HG03108 (cell line): ENCODE data around the gene PKD1L1.
"Not testable (repeated sequence)": the region's sequence is repeated elsewhere in the genome, so short reads cannot be mapped to it uniquely, and the experiment has no call there.

Source experiments
- ATAC-seq: cut with Tn5 transposase; IDR thresholded peaks from one replicate; pipeline ENCODE4 v1.9.1; 2021; ENCODE audit warnings: moderate library complexity; ENCODE audit not compliant: unreplicated experiment

The PKD1L1 gene

GRCh38 chr7:47775238-47775637 lies 173.0 kb downstream of the PKD1L1 start:
- no peak for ATAC-seq

GRCh38 chr7:47772492-47772891 lies 175.8 kb downstream of the PKD1L1 start:
- no peak for ATAC-seq

DNA sequence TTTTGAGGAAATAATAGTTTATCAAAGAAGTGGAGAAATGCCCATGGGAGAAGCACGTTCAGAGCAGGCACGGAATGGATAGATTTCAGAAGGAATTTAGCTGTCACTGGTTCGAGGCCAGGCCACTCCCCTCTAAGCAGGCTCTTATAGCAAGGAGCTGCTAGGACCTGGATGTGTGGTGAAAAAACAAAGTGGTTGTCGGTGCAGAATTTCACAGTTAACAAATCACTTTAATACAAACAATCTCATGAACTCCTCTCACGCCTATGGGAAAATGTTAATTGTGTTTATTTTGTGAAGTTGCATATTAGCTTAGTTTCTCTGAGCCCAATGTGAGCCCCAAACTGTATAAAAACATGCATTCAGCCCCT lies 176.3 kb downstream of the PKD1L1 start:
- ATAC-seq = no peak

DNA sequence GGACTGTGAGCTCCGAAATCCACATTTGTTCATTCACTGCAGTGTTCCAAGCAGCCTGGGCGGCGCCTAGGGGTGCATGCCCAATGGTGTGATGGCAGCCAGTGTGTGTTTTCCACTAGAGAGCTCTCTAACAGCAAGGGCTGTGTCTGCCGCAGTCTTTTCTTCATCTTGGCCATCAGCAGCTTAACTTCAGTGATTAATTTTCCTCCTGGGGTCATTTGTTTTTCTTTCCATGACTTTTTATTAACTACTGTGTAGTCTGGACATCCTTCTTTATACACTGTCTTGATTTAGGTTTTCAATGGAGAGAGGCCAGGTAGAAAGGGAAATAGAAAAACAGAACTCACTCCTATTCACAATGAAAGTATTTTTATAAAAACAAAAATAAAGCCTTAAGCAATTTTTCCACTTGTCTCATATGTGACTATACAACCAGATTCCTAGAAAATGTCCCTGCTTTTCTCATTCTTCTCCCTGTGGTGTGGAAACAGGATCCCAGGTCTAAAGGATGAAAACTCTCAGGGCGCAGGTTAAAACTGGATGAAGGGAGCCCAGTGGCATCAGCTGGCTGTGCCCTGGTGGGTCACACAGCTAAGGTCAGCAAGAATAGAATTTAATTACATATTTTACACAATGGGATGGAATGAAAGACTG lies 176.8 kb downstream of the PKD1L1 start:
- ATAC-seq = no peak

DNA sequence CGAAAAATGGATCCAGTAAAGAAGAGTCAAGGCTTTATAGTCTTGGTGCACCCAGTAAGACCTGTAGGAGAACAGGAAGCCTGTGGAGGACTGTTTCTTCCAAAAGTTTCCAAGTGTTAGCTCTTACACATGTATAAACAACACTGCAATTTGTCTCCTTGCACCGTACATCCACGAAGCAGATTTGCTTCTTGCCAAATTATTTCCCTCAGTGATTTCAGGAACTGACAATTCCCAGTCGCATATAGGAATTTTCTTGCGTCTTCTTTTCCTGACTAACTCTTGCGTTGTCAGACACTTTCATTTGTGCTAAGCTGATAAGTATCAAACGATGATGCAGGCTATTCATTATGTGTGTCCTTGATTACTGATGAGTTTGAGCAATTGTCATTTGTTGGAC lies 182.1 kb downstream of the PKD1L1 start:
- no peak for ATAC-seq

DNA sequence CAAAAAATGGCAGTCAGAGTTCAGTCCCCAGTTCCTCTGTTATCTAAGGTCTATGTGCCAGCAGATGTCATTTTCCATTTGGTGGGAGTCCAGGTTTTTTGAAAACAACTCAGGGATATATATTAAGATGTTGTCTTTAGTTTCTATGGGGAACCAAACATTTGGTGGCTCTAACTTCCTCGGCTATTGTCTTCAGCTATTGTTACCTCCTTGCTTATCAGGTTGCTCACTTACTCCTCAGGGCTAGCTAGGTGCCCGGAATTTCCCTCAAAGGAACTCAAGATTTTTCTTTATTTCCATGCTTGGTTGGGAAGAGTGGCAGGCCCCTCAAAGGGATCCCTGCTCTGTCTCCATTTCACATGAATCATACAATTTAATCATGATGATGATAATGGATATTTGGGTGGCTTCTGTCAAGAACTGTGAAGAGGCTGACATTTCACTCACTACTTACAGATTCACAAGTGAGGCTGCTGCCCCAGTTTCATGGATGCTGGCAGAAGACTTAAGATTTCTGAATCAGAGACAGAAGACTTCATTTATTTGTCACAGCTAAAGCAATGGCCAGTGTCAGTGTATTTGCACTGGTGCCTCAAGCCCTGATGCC lies 182.8 kb downstream of the PKD1L1 start:
- no peak for ATAC-seq

GRCh38 chr7:47764746-47765145 lies 183.5 kb downstream of the PKD1L1 start:
- ATAC-seq = no peak

DNA sequence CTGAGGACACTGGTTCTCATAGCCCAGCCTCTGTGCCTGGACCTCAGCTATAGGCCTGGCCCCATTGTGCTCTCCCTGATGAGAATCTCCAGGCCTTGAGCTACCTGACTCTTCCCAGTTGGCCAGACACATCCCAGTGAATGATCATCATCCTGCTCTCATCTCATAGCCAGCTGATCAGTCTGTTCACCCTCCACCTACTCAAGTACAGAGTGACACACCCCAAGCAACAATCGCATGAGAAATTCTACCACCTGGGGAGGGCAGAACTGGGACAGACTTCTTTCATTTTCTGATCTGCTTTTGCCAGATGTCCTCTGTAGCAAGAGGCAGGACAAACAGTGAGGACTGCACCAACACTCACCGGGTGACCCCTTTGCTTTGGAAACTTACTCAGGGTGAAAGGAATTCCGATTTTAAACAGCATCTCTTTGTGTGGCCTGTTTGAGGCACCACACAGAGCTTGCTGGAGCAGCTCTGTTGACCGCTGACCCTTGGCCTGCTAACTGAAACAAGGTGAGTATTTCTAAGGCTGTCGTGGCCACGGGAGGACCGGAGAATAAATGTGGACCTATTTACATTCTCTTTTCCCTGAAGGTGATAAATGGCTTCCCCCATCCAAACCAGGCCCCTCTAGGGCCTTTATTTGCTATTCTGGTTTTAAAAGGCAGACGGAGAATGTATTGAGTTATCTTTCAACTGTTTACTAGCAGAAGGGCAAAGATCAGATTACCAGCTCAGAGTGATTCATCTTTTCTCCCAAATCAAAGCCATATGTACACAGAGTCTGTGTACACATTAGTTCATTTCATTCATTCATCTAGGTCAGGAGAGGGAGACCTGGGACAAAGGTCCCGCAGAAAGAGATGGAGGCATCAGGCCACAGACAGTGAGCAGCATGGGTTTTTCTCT lies 184.9 kb downstream of the PKD1L1 start:
- ATAC-seq = no peak

GRCh38 chr7:47762746-47763062 lies 185.6 kb downstream of the PKD1L1 start:
- no peak for ATAC-seq

- no peak for ATAC-seq
Measured at GRCh38 chr7:47762207-47762606, 186.1 kb downstream of the PKD1L1 start.

DNA sequence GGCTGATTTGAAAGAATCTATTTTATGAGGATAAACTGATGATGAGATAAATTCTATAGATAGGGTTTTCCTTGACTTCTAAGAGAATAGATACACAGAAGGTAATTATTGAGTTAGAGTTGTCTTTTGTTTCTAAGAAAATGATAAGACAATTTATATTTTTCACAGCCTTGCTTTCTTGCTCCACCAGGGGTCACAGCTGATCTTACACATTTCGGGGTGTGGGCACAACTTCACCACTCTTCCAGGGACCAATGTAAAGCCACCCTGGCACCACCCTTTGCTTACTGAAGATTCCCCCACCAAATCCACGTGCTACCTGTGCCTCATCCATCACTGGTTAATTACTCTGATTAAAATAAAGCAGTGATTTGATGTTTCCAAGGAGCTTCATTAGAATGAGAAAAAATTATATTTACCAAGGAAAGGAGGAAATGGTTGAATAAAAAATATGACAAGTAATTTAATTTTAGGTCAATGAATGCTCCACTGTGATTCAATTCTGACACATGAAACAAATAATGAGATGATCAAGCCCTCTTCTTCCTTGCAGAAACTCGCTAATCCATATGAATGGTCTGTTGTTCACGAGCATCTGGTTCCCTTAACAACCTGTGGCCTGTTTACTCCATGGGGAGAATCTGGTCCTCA lies 189.1 kb downstream of the PKD1L1 start:
- no peak for ATAC-seq

- no peak for ATAC-seq
Measured at GRCh38 chr7:47758546-47758945, 189.7 kb downstream of the PKD1L1 start.

DNA sequence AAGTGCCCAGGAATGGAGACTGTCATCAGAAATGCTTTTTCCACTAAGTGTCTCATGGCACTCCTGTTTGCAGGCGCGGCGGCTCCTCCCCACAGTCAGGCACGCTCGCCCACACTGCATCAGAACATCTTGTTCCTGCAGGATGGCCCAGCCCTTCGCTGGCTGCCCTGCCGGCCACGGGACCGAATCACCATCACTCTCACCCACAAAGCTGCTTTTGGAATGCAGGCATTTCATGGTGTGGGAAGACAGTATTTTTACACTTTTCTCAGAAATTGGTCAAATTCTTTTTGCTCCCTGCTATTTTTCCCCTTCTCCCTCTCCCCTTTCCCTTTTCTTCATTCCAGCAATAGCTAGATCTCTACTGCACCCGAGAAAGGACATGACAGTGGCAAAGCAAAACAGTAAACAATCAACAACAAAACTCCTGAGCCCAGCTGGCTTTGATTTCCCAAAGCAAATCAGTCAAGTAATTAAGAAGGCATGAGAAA lies 190.3 kb downstream of the PKD1L1 start:
- ATAC-seq = no peak

DNA sequence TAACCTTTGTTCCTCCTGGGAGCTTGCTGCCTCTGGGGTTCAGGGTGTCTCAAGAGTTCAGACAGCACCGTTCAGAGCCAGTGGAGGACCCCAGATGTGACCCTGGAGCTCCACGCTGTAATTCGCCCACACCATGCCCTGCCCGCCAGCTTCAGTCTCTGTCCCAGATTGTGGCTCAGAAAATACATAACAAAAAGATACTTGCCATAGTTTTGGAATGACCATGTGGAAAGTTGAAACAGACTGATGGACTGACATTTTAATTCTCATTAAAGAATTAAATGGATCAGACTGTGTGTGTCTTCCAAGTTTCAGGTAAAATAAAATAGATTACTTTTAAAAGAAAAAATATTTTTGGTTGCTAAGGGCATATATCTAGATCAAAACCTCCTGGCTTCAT lies 191.6 kb downstream of the PKD1L1 start:
- ATAC-seq = no peak

DNA sequence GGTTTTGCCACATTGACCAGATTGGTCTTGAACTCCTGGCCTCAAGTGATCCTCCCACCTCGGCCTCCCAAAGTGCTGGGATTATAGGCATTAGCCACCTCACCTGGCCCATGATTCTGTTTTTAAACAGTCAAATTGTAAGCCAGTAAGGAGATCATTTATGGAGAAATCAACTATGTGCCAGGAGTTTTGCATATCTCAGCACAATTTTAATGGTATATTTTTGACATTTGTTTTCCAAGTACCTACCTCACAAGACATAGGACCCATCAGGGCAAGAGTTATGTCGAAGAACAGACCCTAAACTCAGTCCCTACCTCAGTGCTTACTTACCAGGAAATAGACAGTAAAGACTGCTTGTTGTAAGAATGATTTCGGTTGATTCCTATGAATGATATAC lies 193.0 kb downstream of the PKD1L1 start:
- ATAC-seq = no peak

DNA sequence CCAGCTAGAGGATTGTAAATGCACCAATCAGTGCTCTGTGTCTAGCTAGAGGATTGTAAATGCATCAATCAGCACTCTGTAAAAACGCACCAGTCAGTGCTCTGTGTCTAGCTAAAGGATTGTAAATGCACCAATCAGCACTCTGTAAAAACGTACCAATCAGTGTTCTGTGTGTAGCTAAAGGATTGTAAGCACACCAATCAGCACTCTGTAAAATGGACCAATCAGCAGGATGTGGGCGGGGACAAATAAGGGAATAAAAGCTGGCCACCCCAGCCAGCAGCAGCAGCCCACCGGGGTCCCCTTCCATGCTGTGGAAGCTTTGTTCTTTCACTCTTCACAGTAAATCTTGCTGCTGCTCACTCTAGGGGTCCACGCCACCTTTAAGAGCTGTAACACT lies 196.5 kb downstream of the PKD1L1 start:
- ATAC-seq = not testable (repeated sequence)

DNA sequence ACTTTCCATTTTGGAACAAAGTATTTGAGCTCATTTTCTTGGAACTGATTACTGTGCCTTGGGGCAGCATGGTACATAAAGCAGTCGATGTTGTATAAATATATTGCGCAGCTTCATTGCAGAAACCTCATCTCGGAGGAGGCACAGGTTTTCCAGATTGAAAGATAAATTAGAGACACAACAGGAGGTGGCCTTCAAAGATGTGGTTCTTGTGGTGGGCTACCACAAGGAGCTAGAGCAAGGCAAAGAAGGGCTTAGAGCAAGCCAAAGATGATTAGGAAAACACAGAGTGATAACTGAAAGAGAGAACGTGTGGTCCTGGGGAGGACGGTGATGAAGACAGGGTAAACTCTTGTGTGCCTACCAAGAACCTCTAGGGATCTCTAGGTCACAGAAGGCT lies 197.2 kb downstream of the PKD1L1 start:
- ATAC-seq = no peak

- no peak for ATAC-seq
Measured at GRCh38 chr7:47748041-47748440, 200.2 kb downstream of the PKD1L1 start.

DNA sequence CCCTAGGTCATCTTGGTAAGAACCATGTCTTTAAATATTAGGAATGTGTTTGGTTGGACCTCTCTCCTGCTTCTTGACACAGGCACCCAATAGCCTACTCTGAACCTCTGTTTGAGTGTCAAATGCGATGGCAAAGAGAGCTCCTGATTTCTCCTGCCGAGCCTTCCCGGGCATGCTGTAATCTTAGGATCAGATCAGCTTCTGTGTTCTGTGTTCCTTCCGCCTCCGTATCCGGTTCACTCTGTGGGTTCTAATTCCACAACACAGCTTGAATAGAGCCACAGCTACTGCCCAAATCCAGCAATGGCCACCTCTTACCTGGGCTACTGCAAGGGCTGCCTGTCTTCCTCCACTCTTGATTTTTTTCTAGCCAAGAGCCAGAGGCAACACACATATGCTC lies 201.1 kb downstream of the PKD1L1 start:
- ATAC-seq = no peak

- ATAC-seq = no peak
Measured at GRCh38 chr7:47746468-47746867, 201.8 kb downstream of the PKD1L1 start.

DNA sequence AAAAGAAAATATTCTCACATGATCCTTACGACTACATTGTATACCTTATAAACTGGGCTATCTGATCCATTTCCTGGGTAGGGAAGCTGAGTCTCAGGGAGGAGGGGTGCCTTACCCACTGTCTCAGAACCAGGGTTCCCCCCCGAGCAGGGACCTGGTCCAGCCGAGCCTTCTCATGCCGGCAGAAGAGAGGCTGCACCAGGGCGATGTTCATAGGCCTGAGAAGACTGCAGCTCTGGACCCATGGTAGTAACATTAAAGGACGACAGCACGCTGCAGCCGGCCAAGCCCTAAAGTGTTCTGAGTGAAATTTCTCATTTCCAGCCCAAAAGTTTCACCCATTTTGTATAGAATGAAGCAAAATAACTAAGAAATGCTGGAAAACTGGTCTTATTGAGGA lies 203.4 kb downstream of the PKD1L1 start:
- no peak for ATAC-seq
